Suppressor macrophage treated with lipopolysaccharide for 4 hours (primary cell): Measurements from ENCODE around the gene ZNF768.
"Not testable (repeated sequence)": the region's sequence is repeated elsewhere in the genome, so short reads cannot be mapped to it uniquely, and the experiment has no call there.

Source experiments
- DNase-seq: peaks from one replicate; pipeline ENCODE4 v3.0.0-alpha.2; 2020

ZNF768 gene

DNA sequence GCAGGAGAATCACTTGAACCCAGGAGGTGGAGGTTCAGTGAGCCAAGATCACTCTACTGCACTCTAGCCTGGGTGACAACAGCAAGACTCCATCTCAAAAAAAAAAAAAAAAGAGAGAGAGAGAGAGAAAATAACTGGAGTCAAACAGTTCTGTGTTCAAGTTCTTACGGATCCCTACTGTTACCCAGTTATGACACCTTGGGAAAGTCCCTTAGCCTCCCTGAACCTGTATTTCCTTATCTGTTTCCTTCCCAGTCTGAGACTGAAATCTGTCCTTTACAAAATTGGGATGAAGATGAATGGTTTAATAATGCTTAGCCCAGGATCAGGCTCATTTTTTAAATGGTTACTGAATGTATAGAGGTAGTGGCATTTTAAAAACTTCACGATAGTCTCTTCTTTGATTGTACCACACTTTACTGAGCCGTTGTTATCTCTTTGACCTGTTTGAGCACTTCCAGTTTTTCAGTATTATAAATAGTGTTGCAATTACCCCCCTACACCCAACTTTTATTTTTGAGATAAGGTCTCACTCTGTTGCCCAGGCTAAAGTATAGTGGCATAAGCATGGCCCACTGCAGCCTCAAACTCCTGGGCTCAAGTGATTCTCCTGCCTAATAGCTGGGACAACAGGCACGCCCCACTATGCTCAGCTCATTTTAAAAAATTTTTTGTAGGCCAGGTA is 17.1 kb downstream of the ZNF768 start:
- DNase-seq, result no peak

DNA sequence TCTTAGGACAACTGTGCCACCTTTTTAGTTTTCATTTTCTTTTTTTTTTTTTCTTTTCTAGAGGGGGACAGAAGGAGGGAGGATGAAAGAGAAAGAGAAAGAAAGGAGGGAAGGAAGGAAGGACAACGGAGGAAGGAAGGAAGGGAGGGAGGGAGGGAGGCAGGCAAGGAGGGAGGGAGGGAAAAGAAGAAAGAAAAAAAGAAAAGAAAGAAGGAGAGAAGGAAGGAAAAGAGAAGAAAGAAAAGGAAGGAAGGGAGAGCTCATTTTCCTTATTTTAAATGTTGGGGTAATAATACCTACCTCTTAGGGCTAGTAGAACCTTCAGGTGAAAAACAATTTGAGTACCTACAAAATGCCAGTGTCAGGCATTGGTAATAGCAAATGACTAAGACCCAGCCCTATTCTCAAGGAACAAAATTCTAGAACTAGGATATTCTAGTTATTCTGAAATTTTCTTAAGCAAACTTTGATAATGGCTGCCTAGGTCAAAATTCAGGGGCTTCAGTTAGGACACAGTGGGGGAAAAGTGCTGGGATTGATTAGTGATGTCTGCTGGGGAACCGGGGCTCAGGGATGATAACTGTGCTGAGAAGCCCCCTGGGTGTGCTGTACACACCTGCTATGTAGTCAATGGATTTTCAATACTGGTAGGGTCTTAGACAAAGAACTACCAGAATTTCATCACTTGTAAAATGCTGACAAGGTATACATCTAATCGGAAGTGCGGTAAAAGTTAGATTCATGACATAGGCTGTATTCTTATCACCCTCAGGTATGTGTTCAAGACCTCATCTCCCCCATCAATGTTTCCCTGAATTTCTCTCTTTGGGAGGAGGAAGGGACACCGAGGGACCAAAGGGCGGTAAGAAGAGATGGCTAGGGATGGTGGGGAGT is 22.7 kb downstream of the ZNF768 start:
- no peak for DNase-seq

DNA sequence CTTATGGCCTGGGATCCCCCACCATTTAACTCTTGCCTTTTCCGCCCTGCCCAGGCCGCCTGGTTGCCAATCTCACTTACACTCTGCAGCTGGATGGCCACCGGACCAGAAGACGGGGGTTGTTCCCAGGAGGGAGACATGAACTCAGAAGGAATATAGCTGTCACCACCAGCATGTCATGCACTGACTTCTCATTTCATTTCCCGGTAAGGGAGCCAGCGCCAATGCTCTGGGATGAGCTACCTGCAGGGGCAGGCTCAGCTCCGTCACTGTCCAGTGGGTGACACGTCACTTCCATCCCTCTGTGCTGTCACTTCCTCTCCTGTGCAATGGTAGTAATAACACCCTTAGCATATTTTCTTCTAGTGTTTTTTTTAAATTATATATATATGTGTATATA is 27.1 kb downstream of the ZNF768 start:
- DNase-seq, result no peak

DNA sequence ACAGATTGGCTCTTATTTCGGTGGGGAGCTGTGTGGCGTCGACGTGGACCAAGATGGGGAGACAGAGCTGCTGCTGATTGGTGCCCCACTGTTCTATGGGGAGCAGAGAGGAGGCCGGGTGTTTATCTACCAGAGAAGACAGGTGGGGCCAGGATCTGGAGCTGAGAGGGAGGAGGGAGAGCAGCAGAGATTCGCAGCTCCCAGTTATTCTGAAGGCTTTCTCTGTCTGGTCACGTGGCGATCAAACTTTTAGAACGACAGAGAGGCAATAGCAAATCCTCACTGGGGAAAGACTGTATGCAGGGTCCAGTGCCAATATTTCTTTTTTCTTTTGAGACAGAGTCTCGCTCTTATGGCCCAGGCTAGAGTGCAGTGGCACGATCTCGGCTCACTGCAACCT is 31.7 kb downstream of the ZNF768 start:
- no peak for DNase-seq

DNA sequence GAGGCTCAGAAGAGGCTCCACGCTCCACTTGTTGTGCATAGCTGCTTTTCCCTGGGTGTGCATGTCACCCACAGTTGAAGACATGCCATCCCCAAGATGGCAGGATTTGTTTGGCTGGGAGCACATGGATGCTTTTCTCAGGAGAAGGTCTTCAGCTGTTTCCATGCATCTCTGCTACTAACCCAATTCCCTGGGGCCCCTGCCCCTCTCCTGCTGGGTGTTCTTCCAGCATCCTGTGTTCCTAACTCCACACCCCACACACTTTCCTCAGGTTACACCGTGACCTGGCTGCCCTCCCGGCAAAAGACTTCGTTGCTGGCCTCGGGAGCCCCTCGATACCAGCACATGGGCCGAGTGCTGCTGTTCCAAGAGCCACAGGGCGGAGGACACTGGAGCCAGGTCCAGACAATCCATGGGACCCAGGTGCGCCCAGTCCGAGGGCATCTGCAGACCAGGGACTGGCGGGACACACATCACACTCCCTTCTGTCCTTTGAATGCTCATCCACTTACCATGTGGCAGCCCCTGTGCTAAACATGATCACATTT is 32.4 kb downstream of the ZNF768 start:
- DNase-seq, result no peak

DNA sequence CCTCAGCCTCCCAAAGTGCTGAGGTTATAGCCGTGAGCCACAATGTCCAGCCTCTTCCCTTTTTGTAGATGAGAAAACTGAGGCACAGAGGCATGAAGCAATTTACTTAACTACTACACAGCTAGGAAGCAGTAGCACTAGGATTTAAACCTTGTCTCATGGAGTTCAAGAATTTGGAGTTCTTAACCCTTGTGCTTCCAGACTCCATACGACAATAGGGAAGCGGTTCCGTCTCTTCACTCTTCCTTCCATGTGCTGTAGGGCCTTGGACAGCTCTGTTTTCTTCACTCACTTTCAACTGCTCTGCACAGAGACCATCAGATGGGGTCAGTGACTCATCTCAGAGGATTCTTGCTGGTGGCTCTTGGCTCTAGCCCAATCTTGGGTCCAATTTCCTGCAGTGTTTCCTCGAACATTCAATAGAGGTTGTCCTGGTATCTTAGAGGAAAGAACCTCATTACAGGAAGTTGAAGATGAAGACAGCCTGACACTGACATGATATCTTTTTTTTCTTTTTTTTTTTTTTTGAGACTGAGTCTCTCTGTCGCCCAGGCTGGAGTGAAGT is 34.5 kb downstream of the ZNF768 start:
- DNase-seq, result peak; percentile 57

DNA sequence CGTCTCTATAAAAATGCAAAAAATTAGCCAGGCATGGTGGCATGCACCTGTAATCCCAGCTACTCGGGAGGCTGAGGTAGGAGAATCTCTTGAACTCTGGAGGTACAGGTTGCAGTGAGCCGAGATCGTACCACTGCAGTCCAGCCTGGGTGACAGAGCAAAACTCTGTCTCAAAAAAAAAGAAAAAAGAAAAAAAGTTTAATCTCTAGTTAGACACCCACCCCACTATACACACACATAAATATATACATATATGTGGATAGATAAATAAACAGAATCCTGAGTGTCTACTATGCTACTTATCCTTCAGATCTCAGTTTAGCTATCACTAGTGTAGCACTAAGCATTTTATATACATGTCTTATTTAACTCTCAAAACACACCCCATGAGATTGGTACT is 35.1 kb downstream of the ZNF768 start:
- DNase-seq, result no peak

DNA sequence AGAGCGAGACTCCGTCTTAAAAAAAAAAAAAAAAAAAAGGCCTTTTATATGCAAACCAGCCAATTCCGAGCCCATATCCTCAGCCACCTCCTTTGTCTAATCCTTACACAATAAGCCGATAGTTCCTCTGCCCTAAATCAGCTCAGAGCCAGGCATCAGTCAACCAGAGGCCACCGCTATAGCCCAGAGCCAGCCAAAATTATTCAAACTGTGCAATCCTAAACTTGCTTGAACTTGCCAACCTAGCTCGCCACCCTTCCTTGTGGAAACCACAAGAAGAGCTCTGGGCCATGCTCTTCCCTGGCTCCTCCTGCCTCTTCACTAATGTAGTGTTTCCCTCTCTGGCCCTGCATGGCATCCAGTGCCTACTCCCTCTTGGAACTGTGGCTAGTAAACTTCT is 36.2 kb downstream of the ZNF768 start:
- DNase-seq, result no peak

DNA sequence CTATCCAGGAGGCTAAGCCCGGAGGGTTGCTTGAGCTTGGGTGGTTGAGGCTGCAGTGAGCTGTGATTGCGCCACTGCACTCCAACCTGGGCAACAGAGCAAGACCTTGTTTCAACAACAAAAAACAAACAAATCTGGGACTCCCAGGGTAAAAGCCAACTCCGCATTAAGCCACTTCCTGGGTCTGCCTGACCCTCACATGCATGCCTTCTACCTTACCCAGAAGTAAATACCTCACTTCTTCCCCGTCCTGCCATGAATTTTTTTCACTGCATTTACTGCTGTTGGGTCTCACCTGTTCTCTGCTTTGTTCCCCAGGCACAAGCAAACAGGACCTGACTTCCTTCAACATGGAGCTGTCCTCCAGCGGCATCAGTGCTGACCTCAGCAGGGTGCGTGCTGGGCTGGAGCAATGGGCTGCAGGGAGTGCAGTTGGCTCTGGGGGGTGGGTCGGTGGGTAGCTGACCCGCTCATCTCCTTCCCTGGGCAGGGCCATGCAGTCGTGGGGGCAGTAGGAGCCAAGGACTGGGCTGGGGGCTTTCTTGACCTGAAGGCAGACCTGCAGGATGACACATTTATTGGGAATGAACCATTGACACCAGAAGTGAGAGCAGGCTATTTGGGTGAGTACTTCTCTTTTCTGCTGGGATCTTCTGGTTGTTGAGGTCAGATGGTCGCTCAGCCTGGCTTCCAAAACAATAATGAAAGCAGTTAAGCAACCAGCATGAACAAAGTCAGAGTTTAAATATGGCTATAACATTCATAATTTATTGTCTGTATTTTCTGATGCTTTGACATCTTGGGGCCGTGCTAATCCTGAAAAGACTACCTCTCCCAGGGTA is 37.4 kb downstream of the ZNF768 start:
- DNase-seq, result peak; percentile 79

DNA sequence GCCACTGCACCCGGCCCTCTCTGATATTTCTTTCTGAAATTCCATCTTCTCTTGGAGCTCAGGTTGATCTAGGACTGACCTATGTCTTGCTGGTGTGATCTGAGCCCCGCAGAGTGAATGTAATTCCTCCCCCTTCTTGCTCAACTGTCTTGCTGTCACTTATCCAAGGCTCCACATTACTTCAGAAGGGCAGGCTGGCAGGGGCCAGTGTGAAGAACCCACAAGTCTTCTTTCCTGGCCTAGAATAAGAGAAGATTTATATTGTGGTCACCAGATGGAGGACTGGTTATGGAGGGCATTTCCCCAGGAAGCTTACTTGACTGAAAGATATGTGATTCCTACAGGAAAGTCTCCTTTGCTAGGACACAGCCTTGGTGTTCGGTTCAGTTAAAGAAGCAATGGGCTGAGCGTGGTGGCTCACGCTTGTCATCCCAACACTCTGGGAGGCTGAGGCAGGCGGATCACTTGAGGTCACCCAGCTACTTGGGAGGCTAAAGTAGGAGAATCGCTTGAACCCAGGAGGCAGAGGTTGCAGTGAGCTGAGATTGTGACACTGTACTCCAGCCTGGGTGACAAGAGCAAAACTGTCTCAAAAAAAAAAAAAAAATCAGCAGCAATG is 40.4 kb downstream of the ZNF768 start:
- no peak for DNase-seq

DNA sequence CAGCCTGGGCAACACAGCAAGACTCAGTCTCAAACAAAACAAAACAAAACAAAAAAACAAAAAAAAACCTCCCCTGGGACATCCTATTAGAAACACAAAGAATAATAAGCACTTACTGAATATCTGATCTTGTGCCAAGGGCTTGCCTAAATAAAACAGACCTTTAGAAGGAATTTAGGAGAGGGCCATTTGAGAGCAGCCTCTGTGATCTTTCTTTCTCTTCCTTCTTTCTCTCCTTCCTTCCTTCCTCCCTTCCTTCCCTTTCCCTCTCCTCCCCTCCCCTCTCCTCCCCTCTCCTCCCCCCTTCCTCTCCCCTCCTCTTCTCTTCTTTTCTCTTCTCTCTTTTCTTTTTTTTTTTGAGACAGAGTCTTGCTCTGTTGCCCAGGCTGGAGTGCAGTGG is 41.5 kb downstream of the ZNF768 start:
- DNase-seq, result no peak

DNA sequence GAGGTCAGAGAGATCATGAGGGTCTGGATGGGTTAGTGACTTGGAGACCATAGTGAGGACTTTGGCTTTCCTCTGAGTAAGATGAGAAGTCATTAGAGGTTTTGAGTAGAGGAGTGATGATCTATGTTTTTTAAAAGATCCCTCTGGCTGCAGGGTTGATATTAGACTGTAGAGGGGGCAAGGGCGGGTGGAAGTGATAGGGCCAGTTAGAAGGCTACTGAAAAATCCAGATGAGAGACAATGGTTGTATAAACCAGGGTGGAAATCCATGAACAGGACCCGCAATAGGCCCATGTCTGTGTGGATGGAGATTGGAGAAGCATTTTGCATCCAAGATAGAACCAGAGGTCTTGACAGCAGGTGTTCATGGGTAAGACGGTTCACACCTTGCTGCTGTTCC is 44.0 kb downstream of the ZNF768 start:
- peak; percentile 18 for DNase-seq

DNA sequence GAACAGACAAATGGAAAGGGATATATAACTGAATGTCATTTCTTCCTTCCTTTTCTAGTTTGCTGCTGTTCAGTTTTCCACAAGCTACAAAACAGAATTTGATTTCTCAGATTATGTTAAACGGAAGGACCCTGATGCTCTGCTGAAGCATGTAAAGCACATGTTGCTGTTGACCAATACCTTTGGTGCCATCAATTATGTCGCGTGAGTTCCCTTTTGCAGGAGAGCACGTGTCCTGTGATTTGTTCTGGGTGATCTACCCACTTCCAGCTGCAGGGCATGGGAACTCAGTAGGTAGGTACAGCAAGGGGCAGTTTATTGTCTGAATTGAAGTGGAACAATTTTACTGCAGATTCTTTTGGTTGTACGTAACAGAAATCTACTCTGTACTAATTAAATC is 45.0 kb downstream of the ZNF768 start:
- no peak for DNase-seq

DNA sequence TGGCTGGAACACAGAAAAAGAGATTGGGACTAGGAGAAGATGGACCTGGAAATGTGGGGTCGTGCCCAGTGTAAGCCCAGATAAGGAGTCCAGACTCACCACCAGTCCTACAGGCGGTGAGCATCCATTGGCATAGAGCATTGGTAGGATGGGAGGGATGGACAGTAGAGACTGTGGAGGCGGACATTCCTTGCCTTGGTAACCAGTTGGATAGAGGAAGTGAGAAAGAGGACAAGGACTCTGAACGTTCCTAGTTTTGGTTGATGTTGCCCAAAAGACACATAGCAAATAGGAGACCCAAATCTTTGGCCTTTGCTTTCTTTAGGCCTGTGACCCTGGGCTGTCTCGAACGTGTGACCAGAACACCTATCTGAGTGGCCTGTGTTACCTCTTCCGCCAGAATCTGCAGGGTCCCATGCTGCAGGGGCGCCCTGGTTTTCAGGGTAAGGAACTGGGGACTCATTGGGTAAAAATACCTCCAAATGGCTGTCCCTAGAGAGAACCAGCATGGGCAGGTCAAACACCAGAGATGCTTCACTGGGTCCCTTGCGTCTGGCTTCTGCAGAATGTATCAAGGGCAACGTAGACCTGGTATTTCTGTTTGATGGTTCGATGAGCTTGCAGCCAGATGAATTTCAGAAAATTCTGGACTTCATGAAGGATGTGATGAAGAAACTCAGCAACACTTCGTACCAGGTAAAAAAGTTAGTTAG is 47.4 kb downstream of the ZNF768 start:
- DNase-seq, result peak; percentile 44

DNA sequence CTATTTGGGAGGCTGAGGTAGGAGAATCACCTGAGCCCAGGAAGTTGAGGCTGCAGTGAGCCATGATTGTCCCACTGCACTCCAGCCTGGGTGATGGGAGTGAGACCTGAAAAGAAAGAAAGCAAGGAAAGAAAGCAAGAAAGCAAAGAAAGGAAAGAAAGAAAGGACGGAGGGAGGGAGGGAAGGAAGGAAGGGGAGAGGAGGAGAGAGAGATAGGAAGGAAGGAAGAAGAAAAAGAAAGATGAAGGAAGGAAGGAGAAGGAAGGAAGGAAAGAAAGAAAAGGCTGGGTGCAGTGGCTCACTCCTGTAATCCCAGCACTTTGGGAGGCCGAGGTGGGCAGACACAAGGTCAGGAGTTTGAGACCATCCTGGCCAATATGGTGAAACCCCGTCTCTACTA is 48.6 kb downstream of the ZNF768 start:
- not testable (repeated sequence) for DNase-seq

DNA sequence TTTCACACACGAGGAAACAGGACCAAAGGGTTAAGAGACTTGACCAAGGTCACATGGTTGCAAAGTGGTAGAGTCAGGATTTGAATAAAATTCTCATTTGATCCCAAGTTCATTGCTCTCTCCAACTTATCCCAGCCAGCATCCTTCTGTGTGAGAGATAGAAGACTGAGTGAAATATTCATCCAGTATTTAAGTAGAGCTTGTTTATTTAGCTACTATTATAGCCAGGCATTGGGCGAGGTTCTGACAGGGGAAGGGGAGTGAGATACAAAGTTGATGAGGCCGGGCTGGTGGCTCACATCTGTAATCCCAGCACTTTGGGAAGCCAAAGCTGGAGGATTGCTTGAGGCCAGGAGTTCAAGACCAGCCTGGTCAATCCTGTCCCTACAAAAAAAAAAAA is 49.4 kb downstream of the ZNF768 start:
- DNase-seq, result no peak

DNA sequence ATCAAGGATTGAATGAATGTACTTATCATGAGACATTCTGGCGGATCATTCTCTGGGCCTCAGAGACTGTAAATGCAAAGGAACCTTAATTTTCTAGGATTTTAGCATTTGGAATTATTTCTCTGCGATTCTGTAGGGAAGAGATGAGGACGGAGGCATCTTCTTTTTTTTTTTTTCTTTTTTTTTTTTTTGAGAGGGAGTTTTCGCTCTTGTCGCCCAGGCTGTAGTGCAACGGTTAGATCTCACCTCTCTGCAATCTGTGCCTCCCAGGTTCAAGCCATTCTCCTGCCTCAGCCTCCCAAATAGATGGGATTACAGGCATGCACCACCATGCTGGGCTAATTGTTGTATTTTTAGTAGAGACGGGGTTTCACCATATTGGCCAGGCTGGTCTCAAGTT is 51.7 kb downstream of the ZNF768 start:
- DNase-seq, result no peak

DNA sequence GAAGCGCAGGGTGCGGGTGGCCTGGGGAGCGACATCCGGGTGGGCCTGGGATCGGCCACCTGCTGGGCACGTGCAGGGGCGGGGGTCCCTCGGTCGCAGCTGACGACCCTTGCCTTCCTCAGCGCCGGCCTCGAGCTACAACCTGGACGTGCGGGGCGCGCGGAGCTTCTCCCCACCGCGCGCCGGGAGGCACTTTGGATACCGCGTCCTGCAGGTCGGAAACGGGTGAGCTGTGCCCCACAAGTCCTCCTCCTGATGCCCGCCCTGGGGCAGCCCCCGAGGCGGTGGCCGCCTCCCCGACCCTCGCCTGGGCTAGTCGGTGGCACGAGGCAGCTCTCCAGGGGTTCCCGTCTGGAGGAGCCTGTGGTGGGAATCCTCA is 52.3 kb downstream of the ZNF768 start:
- DNase-seq, result no peak
